Esophagus squamous epithelium (tissue), 4 donors: ENCODE data around the gene CEP85L.

Experiments
- POLR2A ChIP-seq, 4 donors: fragments of 450-650 bp; IDR thresholded peaks; one replicate each; pipeline ENCODE4 v1.6.1; 2017; ENCODE audit warnings: antibody characterized with exemption in 4 of 4, mild to moderate bottlenecking in 4 of 4, moderate library complexity in 3 of 4
- TF ChIP-seq, protein P1 (sequence below), 6 experiments: fragments of 450-650 bp in 4 of 6; fragments of 200-600 bp in 2 of 6; sonication (generic) in 2 of 6; IDR thresholded peaks; one replicate each; pipeline ENCODE4 v1.5.1; 2016 to 2019; ENCODE audit warnings: antibody characterized with exemption in 6 of 6, mild to moderate bottlenecking in 4 of 6, moderate library complexity in 4 of 6

DNA sequence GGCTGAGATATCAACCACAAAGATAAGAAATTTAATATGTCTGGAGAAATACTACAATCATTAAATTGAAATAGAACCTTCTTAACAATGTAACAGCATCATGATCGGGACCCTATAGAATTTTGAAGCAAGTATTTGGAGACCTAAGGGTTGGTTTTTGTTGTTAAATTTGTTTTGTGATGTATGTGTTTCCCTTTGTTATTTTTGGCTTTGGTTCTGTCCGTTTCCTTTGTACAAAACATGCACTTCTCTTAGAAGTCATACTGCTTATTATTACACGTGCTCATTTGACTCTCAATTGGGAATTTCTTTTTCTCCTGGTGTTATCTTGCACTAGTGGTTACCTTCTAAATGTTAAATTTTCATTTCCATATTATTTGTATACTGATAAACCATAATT, 107.3 kb downstream of the CEP85L start:
- TF ChIP-seq, protein P1, sequence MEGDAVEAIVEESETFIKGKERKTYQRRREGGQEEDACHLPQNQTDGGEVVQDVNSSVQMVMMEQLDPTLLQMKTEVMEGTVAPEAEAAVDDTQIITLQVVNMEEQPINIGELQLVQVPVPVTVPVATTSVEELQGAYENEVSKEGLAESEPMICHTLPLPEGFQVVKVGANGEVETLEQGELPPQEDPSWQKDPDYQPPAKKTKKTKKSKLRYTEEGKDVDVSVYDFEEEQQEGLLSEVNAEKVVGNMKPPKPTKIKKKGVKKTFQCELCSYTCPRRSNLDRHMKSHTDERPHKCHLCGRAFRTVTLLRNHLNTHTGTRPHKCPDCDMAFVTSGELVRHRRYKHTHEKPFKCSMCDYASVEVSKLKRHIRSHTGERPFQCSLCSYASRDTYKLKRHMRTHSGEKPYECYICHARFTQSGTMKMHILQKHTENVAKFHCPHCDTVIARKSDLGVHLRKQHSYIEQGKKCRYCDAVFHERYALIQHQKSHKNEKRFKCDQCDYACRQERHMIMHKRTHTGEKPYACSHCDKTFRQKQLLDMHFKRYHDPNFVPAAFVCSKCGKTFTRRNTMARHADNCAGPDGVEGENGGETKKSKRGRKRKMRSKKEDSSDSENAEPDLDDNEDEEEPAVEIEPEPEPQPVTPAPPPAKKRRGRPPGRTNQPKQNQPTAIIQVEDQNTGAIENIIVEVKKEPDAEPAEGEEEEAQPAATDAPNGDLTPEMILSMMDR (IDR thresholded peaks at IDR 0.05), result no peak
- no peak for TF ChIP-seq POLR2A (IDR thresholded peaks at IDR 0.05)
